DMS 273 (cell line): Measurements from ENCODE around the gene HMOX2.
A peak's percentile ranks its signal among the peaks of the same experiment; 100 is the strongest.

Source experiments
- DNase-seq: peaks from one replicate; lab custom pipeline; 2025; ENCODE audit not compliant: unreplicated experiment; lab: John Stamatoyannopoulos, UW

The HMOX2 gene

GRCh38 chr16:4463522-4464163, 12.6 kb upstream of the HMOX2 start:
- DNase-seq = no peak

DNA sequence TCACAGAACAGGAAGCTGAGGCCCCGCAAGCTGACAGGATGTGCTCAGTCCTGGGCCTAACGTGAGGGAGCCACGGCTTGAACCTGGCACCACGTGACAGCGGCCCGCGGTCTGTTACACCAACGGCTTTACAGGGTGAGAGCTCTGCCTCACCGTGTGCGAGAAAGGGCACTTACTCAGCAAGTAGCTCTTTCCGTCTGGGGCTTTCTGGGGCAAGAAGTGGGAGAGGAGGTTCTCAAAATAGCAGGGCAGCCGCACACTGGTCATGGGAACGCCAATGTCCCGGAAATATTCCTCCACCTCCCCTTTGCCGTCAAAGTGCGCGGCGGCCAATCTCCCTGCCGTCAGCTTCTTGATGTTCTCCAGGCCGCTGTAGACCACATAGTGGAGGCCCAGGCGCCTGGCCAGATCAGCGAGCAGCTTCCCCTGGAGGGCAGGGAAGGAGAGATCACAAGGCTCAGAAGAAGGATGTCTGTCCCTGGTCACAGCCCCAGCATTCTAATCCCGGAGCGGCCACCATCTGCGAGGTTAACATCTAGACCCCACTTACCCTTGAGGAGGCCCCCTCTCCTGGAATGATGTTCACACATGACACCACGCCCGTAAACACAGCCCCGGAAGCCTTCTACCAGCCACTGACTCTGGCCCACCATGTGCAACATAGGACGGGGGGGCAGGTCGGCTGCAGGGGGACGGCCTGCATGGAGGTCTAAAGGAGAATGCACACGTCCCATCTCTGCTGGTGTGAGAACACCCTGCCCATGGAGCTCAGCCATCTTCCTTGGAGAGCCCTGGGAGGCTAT, 10.0 kb upstream of the HMOX2 start:
- DNase-seq = no peak

DNA sequence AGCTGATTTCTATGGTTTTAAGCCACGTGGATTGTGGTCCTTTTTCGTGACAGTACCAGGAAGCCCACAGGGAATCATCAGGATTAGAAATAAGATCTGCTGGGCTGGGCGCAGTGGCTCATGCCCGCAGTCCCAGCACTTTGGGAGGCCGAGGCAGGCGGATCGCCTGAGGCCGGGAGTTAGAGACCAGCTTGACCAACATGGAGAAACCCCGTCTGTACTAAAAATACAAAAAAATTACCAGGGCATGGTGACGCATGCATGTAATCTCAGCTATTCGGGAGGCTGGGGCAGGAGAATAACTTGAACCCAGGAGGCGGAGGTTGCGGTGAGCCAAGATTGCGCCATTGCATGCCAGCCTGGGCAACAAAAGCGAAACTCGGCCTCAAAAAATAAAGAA, 8.3 kb upstream of the HMOX2 start:
- no peak for DNase-seq

DNA sequence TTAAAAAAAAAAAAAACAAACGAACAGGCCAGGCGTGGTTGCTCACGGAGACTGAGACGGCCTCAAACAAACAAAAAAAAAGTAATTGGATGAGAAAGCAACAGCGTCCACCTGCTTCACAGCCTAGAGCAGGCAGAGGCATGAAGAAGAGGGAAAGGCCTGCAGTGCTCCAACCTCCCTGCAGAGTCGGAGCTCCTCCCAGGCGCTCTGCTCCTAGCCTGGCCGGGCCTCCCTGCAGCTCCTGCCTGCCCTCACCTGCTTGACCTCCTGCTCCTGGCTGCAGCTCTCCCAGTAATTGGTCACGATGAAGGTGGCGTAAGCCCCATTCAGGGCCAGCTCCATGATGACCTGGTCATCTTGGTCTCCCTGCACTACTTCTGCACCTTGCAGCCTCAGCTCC, 7.2 kb upstream of the HMOX2 start:
- no peak for DNase-seq

GRCh38 chr16:4471869-4472268, 4.3 kb upstream of the HMOX2 start:
- DNase-seq = no peak

DNA sequence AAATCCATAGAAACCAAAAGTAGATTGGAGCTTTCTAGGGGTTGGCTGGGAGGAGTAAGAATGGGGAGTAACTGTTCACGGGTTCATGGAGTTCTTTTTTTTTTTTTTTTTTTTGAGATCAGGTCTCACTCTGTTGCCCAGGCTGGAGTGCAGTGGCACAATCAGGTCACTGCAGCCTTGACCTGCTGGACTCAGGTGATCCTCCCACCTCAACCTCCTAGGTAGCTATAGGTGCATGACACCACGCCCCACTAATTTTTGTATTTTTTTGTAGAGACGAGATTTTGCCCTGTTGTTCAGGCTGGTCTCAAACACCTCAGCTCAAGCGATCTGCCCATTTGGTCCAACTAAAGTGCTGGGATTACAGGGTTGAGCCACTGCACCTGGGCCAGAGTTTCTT, 3.3 kb upstream of the HMOX2 start:
- DNase-seq = no peak

GRCh38 chr16:4474192-4474961, 1.8 kb upstream of the HMOX2 start, which contains the start of gene NMRAL1:
Gene NMRAL1, minus strand, starts transcription at chr16:4474625. Its CDS starts 493 bp downstream, at chr16:4474132.
- peak; percentile 98 for DNase-seq

DNA sequence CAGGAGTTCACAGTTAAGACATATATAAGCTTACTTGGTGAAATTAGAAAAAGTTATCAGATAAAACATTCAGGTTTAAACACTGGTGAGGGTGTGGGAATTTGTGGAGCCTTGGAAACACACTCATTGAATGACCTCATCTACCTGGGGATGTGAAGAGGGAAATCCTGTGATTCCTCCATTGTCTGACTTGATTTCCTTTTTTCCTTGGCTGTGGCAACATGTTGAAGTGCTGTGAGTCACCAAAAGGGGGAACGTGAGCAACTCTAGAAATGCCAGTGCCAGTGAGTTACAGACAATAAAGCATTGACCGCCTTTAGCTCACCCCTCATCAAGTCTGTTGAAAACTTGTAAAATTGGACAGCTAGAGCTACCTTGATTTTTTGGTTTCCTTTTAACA, 1.8 kb downstream of the HMOX2 start:
- DNase-seq = peak; percentile 53

DNA sequence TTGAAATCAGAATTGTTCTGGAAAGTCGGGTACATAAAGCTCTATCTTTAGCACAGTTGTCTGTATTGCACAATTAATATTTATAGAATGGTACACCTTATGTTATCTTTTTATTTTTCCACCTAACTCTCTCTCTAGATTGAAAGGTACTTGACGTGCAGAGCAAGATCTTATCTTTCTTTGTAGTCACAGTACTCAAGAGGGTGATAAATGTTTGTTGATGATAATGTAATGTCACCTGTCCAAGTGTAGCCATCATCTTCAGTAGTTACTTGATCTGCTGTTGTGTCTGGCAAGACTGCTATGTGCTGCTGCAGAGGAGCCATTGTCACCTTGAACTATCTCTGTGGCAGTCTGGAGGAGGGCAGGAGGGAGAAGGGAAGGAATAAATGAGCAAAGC, 5.3 kb downstream of the HMOX2 start:
- DNase-seq = no peak

- no peak for DNase-seq
Observed at GRCh38 chr16:4481963-4482362, 5.8 kb downstream of the HMOX2 start.

- no peak for DNase-seq
Observed at GRCh38 chr16:4486126-4486893, 10.1 kb downstream of the HMOX2 start.

DNA sequence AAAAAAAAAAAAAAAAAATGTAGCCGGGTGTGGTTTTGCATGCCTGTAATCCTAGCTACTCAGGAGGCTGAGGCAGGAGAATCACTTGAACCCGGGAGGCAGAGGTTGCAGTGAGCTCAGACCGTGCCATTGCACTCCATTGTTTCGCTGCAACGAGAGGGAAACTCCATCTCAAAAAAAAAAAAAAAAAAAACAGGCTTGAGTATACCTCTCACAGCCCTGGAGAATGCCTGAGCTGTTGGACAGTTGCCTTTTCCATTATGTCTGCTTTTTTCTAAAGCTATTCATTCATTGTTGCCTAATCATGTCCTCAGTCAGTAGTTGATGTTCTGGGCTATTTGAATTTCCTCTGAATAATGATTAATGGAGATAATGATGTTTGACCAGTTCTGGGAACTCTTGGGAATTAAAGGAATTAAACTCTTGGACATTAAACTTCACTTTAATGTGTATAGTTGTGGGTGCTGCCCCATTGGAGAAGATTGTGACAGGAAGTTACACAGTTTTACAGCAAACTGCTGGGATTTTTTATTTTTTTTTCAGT, 11.8 kb downstream of the HMOX2 start:
- no peak for DNase-seq

DNA sequence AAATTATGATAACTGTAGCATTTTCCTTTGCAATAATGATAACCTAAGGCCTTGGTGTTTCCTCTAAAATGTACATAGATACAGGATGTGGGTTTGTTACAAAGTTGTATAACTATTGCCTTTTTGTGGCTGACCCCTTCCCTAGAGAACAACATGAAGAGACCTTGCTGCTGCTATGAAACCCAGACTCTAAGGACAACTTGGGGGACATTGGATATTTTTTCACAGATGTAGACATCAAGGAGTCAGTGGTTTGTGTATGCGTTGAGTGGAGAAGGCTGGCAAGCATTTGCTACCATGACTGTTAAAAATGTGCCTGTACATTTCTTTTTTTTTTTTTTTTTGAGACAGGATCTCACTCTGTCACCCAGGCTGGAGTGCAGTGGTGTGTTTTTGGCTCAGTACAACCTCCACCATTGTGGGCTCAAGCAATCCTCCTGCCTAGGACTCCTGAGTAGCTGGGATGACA, 12.3 kb downstream of the HMOX2 start:
- DNase-seq = no peak

GRCh38 chr16:4489030-4489429, 12.8 kb downstream of the HMOX2 start:
- DNase-seq = no peak

DNA sequence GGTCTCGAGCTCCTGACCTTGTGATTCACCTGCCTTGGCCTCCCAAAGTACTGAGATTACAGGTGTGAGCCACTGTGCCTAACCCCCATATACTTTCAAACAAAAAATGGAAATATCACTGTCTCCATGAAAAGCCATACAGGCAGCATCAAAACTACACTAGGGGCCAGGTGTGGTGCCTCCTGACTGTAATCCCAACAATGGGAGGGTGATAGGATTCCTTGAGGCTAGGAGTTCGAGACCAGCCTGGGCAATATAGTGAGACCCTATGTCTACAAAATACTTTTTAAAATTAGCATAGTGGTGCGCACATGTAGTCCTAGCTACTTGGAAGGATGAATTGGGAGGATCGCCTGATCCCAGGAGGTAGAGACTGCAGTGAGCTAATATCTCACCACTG, 15.7 kb downstream of the HMOX2 start:
- DNase-seq = no peak

GRCh38 chr16:4494746-4495490, 18.7 kb downstream of the HMOX2 start:
- DNase-seq = no peak

- no peak for DNase-seq
Observed at GRCh38 chr16:4495766-4496165, 19.6 kb downstream of the HMOX2 start.

GRCh38 chr16:4496305-4496704, 20.1 kb downstream of the HMOX2 start:
- no peak for DNase-seq

GRCh38 chr16:4498546-4499195, 22.5 kb downstream of the HMOX2 start:
- DNase-seq = no peak

DNA sequence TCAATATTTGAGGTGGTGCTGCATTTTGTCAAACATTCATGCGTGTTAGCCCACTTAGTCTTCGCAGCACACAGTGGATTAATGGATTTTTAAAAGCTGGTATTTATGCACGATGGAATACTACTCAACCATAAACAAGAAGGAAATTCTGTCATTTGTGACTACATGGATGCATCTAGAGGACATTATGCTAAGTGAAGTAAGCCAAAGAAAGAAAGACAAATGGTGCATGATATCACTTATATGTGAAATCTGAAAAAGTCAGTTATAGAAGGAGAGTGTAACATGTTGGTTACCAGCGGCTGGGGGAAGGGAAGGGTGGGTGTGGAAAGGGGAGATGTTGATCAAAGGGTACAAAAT, 23.0 kb downstream of the HMOX2 start:
- no peak for DNase-seq
